Right lung (tissue), 5 donors: ENCODE results near the gene DMC1. TPM values are rescaled to one million over a fixed set of nuclear protein-coding genes. Genes with fewer than 3 reads are reported as not detected.

ENCODE experiments used
- DNase-seq, 2 donors: peaks; one replicate each; pipeline ENCODE4 v3.0.0-alpha.2; 2013
- polyA plus RNA-seq, 5 donors: library from polyadenylated mRNA; unstranded; fragments of 120-200 nt; gene quantifications; one replicate each; pipeline versions ENCODE4 v1.2.1 to v1.2.3, GENCODE V29; 2013; ENCODE audit warnings: inconsistent platforms in 1 of 5, low replicate concordance in 1 of 5; ENCODE audit not compliant: insufficient read length in 5 of 5, insufficient read depth in 1 of 5

Gene DMC1
- polyA plus RNA-seq, 5 donors, result 2.7 to 5.6 (median 3.6) TPM

- DNase-seq, result peak in 1 of 2 donors; percentile 5
Observed at GRCh38 chr22:38567531-38568285, 2.3 kb downstream of the DMC1 start.

- no peak for DNase-seq
Observed at GRCh38 chr22:38566726-38567504, 3.1 kb downstream of the DMC1 start.

- no peak for DNase-seq
Observed at GRCh38 chr22:38565441-38565840, 4.5 kb downstream of the DMC1 start.

GRCh38 chr22:38564669-38565068 lies 5.3 kb downstream of the DMC1 start:
- no peak for DNase-seq

- DNase-seq, result no peak
Observed at GRCh38 chr22:38554281-38554680, 15.7 kb downstream of the DMC1 start.

GRCh38 chr22:38549101-38549894 lies 20.7 kb downstream of the DMC1 start:
- DNase-seq, result no peak

GRCh38 chr22:38540701-38541100 lies 29.3 kb downstream of the DMC1 start:
- no peak for DNase-seq

- DNase-seq, result no peak
Observed at GRCh38 chr22:38531251-38531938, 38.6 kb downstream of the DMC1 start.

- no peak for DNase-seq
Observed at GRCh38 chr22:38524429-38524828, 45.6 kb downstream of the DMC1 start.

GRCh38 chr22:38523479-38523878 lies 46.5 kb downstream of the DMC1 start:
- DNase-seq, result no peak

GRCh38 chr22:38523029-38523428 lies 47.0 kb downstream of the DMC1 start:
- DNase-seq, result no peak

- no peak for DNase-seq
Observed at GRCh38 chr22:38519453-38520250, 50.3 kb downstream of the DMC1 start.

- no peak for DNase-seq
Observed at GRCh38 chr22:38518620-38519019, 51.4 kb downstream of the DMC1 start.

- DNase-seq, result no peak
Observed at GRCh38 chr22:38513063-38513462, 56.9 kb downstream of the DMC1 start.

- DNase-seq, result no peak
Observed at GRCh38 chr22:38510416-38510970, 59.5 kb downstream of the DMC1 start.

GRCh38 chr22:38506118-38506962 lies 63.6 kb downstream of the DMC1 start, which contains the start of gene DDX17:
Gene DDX17, minus strand, starts transcription at chr22:38506311.
- peak; percentile 99 for DNase-seq

GRCh38 chr22:38505541-38506117 lies 64.4 kb downstream of the DMC1 start:
- peak; percentile 83 to 90 for DNase-seq

- no peak for DNase-seq
Observed at GRCh38 chr22:38504731-38505540, 65.0 kb downstream of the DMC1 start.
